Smooth muscle cell (in vitro differentiated cells): ENCODE measurements around the gene SPATA21. TPM values are rescaled to one million over a fixed set of nuclear protein-coding genes. Genes with fewer than 3 reads are reported as not detected.
"Not testable (repeated sequence)": the region's sequence is repeated elsewhere in the genome, so short reads cannot be mapped to it uniquely, and the experiment has no call there.

Source experiments
- DNase-seq: peaks from one replicate; lab custom pipeline; 2025; ENCODE audit not compliant: unreplicated experiment; lab: John Stamatoyannopoulos, UW
- H2AFZ ChIP-seq: fragments of 200-600 bp; sonication (generic); 2 replicates; pipeline ENCODE4 v1.6.0; 2016; ENCODE audit warnings: antibody characterized with exemption, low read depth, mild to moderate bottlenecking
- H3F3A ChIP-seq: fragments of 200-600 bp; sonication (generic); 2 replicates; pipeline ENCODE4 v1.6.0; 2017; ENCODE audit warnings: antibody characterized with exemption, low read depth
- H3K27ac ChIP-seq: fragments of 200-600 bp; sonication (generic); 2 replicates; pipeline ENCODE4 v1.5.1; 2016; ENCODE audit warnings: low read depth, mild to moderate bottlenecking
- H3K27me3 ChIP-seq: fragments of 200-600 bp; sonication (generic); 2 replicates; pipeline ENCODE4 v1.6.1; 2016; ENCODE audit warnings: low read depth, mild to moderate bottlenecking
- H3K36me3 ChIP-seq: fragments of 200-600 bp; sonication (generic); 2 replicates; pipeline ENCODE4 v1.5.1; 2016; ENCODE audit warnings: low read depth
- H3K4me1 ChIP-seq: fragments of 200-600 bp; sonication (generic); 2 replicates; pipeline ENCODE4 v1.5.1; 2016; ENCODE audit warnings: low read depth
- H3K4me2 ChIP-seq: fragments of 200-600 bp; sonication (generic); 2 replicates; pipeline ENCODE4 v1.6.0; 2016; ENCODE audit warnings: mild to moderate bottlenecking
- H3K4me3 ChIP-seq: fragments of 200-600 bp; sonication (generic); 2 replicates; pipeline ENCODE4 v1.5.1; 2016; ENCODE audit warnings: mild to moderate bottlenecking
- H3K79me2 ChIP-seq: fragments of 200-600 bp; sonication (generic); 2 replicates; pipeline ENCODE4 v1.6.0; 2016; ENCODE audit warnings: low read depth, mild to moderate bottlenecking
- H3K9ac ChIP-seq: fragments of 200-600 bp; sonication (generic); 2 replicates; pipeline ENCODE4 v1.6.0; 2016; ENCODE audit warnings: low read depth
- H3K9me3 ChIP-seq: fragments of 200-600 bp; sonication (generic); replicated peaks from 2 replicates; pipeline ENCODE4 v1.5.1; 2016; ENCODE audit warnings: low read depth
- H4K20me1 ChIP-seq: fragments of 200-600 bp; sonication (generic); 2 replicates; pipeline ENCODE4 v1.6.0; 2016; ENCODE audit warnings: low read depth
- WGBS: methylation state at CpG from one replicate; pipeline ENCODE4 v1.1.7; 2016; ENCODE audit warnings: low lambda C conversion rate; 5-methylcytosine and 5-hydroxymethylcytosine counted together
- polyA plus RNA-seq: library from polyadenylated mRNA; unstranded; fragments of >200 nt; fragmentation: Nextera tagmentation; extraction: Ambion mirVana; gene quantifications from 2 replicates; pipeline ENCODE4 v1.2.1, GENCODE V29; 2016
- total RNA-seq: library from RNA; depleted of rRNA; stranded (reverse); fragments of >200 nt; gene quantifications from 2 replicates; pipeline ENCODE4 v1.2.3, GENCODE V29; 2014
- TF ChIP-seq, protein P1 (sequence below): fragments of 200-600 bp; sonication (generic); IDR thresholded peaks from 2 replicates; pipeline ENCODE4 v1.5.1; 2017; ENCODE audit warnings: borderline replicate concordance, mild to moderate bottlenecking, antibody characterized with exemption; ENCODE audit not compliant: insufficient read depth, poor library complexity, severe bottlenecking

SPATA21 gene, protein sequence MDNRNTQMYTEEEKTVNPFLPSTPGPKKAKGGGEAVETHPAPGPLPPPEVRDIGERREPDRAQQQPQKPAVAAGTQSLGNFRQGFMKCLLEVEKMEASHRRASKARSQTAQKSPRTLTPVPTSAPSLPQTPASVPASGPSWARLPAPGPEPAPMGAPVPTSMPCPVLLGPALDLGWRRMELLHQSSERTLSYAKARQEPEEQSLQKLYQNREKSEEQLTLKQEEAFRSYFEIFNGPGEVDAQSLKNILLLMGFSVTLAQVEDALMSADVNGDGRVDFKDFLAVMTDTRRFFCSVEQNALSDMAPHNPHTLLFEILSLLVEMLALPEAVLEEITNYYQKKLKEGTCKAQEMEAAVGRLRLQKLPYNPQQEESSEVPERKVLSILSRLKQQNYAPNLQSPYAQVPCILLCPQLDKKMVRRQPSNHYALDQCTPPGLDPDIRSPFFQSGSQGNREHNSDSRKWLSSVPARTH
- total RNA-seq (not detected in 2 replicates), polyA plus RNA-seq (0.07 TPM in 1 of 2 replicates, not detected in the other)

DNA sequence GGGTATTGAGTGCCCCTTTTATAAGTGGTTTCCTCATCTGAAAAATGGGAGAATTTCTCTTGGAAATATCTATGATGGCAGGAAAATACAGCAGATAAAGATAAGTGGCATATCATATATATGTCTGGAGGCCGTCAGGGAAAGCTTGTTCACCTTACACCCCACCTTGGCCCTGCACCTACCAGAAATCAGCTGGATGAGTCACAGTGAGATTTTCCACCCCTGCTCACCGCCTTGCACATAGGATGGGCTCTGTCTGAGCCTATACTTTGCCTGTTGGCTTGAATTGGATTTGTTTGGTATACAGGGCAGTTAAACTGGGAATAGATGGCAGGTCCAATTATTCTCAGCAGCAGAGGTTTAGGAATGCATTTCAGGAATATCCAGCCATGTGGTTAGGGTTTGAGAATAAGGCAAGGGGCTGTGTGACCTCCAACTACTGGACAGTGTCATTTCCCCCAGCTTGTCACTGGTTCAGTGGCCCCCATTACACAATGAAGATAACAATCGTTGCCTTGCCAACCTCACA, at the start of gene SPATA21:
Gene SPATA21, minus strand, starts transcription at position 479 of the 529 bp plus-strand sequence. CDS start 6,053 bp downstream, outside the sequence.
- TF ChIP-seq, protein P1, sequence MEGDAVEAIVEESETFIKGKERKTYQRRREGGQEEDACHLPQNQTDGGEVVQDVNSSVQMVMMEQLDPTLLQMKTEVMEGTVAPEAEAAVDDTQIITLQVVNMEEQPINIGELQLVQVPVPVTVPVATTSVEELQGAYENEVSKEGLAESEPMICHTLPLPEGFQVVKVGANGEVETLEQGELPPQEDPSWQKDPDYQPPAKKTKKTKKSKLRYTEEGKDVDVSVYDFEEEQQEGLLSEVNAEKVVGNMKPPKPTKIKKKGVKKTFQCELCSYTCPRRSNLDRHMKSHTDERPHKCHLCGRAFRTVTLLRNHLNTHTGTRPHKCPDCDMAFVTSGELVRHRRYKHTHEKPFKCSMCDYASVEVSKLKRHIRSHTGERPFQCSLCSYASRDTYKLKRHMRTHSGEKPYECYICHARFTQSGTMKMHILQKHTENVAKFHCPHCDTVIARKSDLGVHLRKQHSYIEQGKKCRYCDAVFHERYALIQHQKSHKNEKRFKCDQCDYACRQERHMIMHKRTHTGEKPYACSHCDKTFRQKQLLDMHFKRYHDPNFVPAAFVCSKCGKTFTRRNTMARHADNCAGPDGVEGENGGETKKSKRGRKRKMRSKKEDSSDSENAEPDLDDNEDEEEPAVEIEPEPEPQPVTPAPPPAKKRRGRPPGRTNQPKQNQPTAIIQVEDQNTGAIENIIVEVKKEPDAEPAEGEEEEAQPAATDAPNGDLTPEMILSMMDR, result no peak
- DNase-seq, result no peak
- H3F3A ChIP-seq, result no peaks in the 10 kb centered on the region
- H3K4me2 ChIP-seq, result no peak within 1 kb of the TSS
- H3K27ac ChIP-seq, result no peak within 1 kb of the TSS
- H3K9ac ChIP-seq, result no peak within 1 kb of the TSS
- no peak within 1 kb of the TSS for H3K4me3 ChIP-seq
- peaks cover 4% of the 10 kb centered on the region for H3K4me1 ChIP-seq
- H2AFZ ChIP-seq, result no peak within 1 kb of the TSS
- WGBS, result 63% methylated on average over 3 of the region's 3 CpGs
- H3K36me3 ChIP-seq, result no peaks in the 10 kb centered on the region
- no peaks in the 10 kb centered on the region for H3K9me3 ChIP-seq
- no peaks in the 10 kb centered on the region for H3K27me3 ChIP-seq
- H3K79me2 ChIP-seq, result peaks cover 14% of the 10 kb centered on the region
- peaks cover under 1% of the 10 kb centered on the region for H4K20me1 ChIP-seq

DNA sequence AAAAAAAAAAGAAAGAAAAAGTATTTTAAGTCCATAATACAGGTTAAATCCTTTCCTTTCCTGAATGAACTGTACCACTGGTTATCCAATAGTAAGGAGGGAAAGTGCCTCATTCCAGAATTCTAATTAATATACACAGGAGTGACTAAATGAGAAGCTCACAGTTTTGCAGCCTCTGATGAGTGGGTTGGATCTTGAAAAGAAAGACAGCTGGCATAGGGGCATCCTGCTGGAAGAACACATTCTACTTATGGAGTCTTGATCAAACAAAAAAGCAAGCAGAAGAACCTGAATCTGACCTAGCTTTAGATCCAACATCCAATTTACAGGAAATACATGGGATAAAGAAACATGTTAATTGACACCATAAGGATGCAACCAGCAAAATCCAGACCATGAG, 49.8 kb upstream of the SPATA21 start:
- H3F3A ChIP-seq, H4K20me1 ChIP-seq, H3K36me3 ChIP-seq, H3K9me3 ChIP-seq, H3K4me1 ChIP-seq, H3K27ac ChIP-seq, DNase-seq, H3K27me3 ChIP-seq, H2AFZ ChIP-seq, H3K9ac ChIP-seq, H3K4me3 ChIP-seq, H3K79me2 ChIP-seq, H3K4me2 ChIP-seq: not testable (repeated sequence)

DNA sequence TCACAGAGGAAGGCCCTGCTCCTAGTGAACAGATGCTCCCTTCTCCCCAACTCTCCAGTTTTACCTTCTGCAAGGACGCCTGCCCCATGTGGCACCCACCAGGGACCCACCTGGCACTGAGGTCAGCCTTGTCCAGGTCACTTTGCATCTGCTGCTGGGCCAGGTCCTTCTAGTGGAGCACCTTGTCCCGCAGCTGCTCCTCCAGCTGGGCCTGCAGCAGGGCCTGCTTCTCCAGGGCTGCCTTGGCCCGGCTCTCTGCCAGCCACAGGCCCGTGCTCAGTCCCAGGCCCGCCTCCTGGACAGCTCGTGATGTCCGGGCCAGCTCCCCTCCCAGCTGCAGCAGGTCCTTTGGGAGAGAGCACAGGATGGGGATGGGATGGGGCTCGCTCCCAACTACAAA, 49.1 kb upstream of the SPATA21 start:
- H3K4me1 ChIP-seq, H3K27me3 ChIP-seq, H3K27ac ChIP-seq, H3F3A ChIP-seq, DNase-seq, H3K9me3 ChIP-seq, H3K9ac ChIP-seq, H2AFZ ChIP-seq, H3K4me3 ChIP-seq, H4K20me1 ChIP-seq, H3K36me3 ChIP-seq, H3K79me2 ChIP-seq, H3K4me2 ChIP-seq: not testable (repeated sequence)
- WGBS, result 98% methylated on average over 8 of the region's 8 CpGs

DNA sequence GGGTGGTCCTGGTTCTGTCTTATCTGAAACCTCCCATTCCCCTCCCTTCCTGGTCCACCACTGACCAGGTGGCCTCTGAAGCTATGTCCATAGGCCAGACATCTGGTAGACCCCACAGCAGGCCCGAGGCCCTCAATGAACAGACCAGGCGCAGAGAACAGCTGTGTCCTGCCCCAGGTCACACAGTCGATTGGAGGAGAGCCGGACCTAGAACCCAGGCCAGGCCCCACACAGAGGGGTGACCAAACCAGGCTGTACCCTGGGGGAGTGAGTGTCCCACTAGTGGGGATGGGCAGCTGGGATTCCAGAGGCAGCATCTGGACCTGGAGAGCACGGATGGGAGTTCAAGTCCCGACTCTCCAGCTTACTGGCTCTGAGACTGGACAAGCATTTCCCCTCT, 47.7 kb upstream of the SPATA21 start:
- H2AFZ ChIP-seq, result no peak overlapping the region
- no peaks in the 10 kb centered on the region for H3F3A ChIP-seq
- no peak overlapping the region for H3K27ac ChIP-seq
- DNase-seq, result no peak
- TF ChIP-seq, protein P1, result no peak
- no peaks in the 10 kb centered on the region for H3K36me3 ChIP-seq
- H3K79me2 ChIP-seq, result no peaks in the 10 kb centered on the region
- H4K20me1 ChIP-seq, result no peaks in the 10 kb centered on the region
- H3K9me3 ChIP-seq, result no peaks in the 10 kb centered on the region
- WGBS, result 94% methylated on average over 6 of the region's 6 CpGs
- H3K27me3 ChIP-seq, result no peaks in the 10 kb centered on the region
- H3K9ac ChIP-seq, result no peak overlapping the region
- no peak overlapping the region for H3K4me2 ChIP-seq
- H3K4me1 ChIP-seq, result no peaks in the 10 kb centered on the region
- H3K4me3 ChIP-seq, result no peak overlapping the region
